Erythroblast (primary cell): ENCODE data around the gene BCL2L1.
"Not testable (repeated sequence)": the region's sequence is repeated elsewhere in the genome, so short reads cannot be mapped to it uniquely, and the experiment has no call there.

ENCODE experiments used
- GATA1 ChIP-seq: IDR thresholded peaks from 2 replicates; pipeline ENCODE4 v1.6.1; 2011; ENCODE audit warnings: low read depth, mild to moderate bottlenecking, control low read depth, low read length, moderate library complexity
- POLR2A ChIP-seq: IDR thresholded peaks from 2 replicates; pipeline ENCODE4 v1.6.1; 2011; ENCODE audit warnings: mild to moderate bottlenecking, low read length

GRCh38 chr20:31623123-31623505 lies 99.6 kb downstream of the BCL2L1 start:
- not testable (repeated sequence) for TF ChIP-seq POLR2A, GATA1
